ENCODE data around the gene PTTG1IP2. TPM values are rescaled to one million over a fixed set of nuclear protein-coding genes. Genes with fewer than 3 reads are reported as not detected.
A peak's percentile ranks its signal among the peaks of the same experiment; 100 is the strongest.
"Not testable (repeated sequence)": the region's sequence is repeated elsewhere in the genome, so short reads cannot be mapped to it uniquely, and the experiment has no call there.

PTTG1IP2 gene
- total RNA-seq, 4 donors from 2014 or later = not detected

GRCh38 chr7:90463151-90463628 lies 6.2 kb upstream of the PTTG1IP2 start:
- DNase-seq; H3K27me3 ChIP-seq; intact Hi-C loops (cut with DNase I; ENCODE audit: low total_unique reads); H3K9me3 ChIP-seq; H3K36me3 ChIP-seq: not testable (repeated sequence)
- peak overlapping the region; percentile 40 to 78 (median 52) for H3K27ac ChIP-seq
- TF ChIP-seq POLR2A (IDR thresholded peaks at IDR 0.05) (peak; percentile 18), CTCF (IDR thresholded peaks at IDR 0.05) (peak in 1 of 5 experiments; percentile 20), POLR2AphosphoS5 (IDR thresholded peaks at IDR 0.05) (peak in 1 of 3 donors; percentile 20)
- in situ Hi-C loops (cut with MboI; ENCODE audit: low pct_ligation_motif_present in 1 of 4, low pct_unique_long_range_greater_than_20kb in 1 of 4, low sequenced_read_pairs in 3 of 4) = loop anchor here in 3 of 4 donors (25.0 kb wide), 1 partner anchor 574 kb away; no protein-coding TSS in a partner anchor
- WGBS, 2 donors (ENCODE audit: low coverage in 1 of 2) = 22 to 29% methylated on average over 3 to 4 of the region's 4 CpGs
- H3K4me3 ChIP-seq = peak overlapping the region in 3 of 4 donors; percentile 18 to 42 (median 24)
- H3K4me1 ChIP-seq = peaks cover 0 to 29% (median 2%) of the 10 kb centered on the region in 4 donors

DNA sequence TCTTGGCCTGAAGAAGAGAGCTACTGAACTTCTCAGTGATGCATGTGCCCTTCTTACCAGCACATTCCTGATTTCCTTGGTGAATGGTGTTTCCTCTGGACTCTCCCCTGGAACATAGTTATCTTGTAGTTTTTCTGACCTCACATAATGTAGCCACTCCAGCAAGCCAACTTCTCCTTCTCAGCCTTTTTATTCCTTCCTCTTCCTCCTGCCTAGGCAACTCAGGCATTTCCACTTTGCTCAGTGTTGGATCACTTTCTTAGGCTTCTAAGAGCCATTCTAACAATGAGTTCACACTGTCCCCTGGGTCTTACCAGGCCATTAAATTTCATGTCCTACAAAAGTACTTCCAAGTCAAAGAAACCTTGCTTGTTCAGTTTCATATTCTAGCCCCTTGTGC lies 3.6 kb upstream of the PTTG1IP2 start:
- intact Hi-C loops (cut with DNase I; ENCODE audit: low total_unique reads) (no loop called here), in situ Hi-C loops (cut with MboI; ENCODE audit: low pct_ligation_motif_present in 1 of 4, low pct_unique_long_range_greater_than_20kb in 1 of 4, low sequenced_read_pairs in 3 of 4) (loop anchor here in 3 of 4 donors (25.0 kb wide), 1 partner anchor 571 kb away; no protein-coding TSS in a partner anchor)
- H3K9me3 ChIP-seq = peaks cover 0 to 4% of the 10 kb centered on the region in 2 donors
- H3K4me1 ChIP-seq = peaks cover 0 to 29% (median 2%) of the 10 kb centered on the region in 4 donors
- H3K27me3 ChIP-seq = no peaks in the 10 kb centered on the region
- no peak overlapping the region for H3K27ac ChIP-seq
- no peaks in the 10 kb centered on the region for H3K36me3 ChIP-seq
- H3K4me3 ChIP-seq = no peak overlapping the region
- TF ChIP-seq POLR2AphosphoS5 (IDR thresholded peaks at IDR 0.05) = no peak
- TF ChIP-seq EP300 (IDR thresholded peaks at IDR 0.05; ENCODE audit: low read depth) = no peak
- no peak for TF ChIP-seq CTCF (IDR thresholded peaks at IDR 0.05)
- no peak for TF ChIP-seq POLR2A (IDR thresholded peaks at IDR 0.05)
- DNase-seq = no peak

DNA sequence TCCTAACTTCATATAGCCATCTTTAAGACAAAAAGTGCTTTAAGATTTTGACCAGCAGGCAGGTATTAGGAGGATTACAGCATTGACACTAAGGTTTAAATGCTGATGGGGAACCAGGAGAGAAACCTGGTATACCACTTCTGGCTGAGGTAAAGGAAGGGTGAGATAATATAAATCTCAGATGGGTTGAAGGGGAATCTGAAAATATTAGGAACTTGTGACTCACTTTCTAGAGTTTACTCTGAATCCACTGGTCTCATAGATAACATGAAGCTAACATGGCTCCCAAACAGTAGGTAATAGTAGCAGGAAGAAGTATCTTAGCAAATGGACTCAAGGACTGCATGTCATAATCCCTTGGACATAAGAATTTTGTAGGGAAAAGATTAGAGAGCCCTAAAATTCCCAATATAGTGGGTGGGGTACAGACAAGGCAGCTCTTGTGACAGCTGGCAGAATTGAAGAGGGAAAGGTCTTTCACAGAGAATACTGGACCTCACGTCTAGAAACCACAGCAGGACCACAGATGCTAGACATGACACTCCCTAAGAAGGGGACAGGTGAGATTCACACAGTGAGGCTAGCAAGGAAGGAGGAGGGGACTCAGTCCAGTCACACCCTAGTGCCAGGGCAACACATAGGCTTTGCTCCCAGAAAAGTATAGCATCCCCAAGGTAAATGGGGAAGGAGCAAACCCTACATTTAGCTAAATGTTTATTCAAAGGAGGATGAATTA lies 3.5 kb downstream of the PTTG1IP2 start:
- DNase-seq = no peak
- H3K27me3 ChIP-seq = no peaks in the 10 kb centered on the region
- no peaks in the 10 kb centered on the region for H3K9me3 ChIP-seq
- WGBS, 2 donors (ENCODE audit: low coverage in 1 of 2) = 70% methylated on average over 1 of the region's 1 CpG; no CpG with 5 or more reads in 1 of the 2 donors
- TF ChIP-seq POLR2AphosphoS5 (IDR thresholded peaks at IDR 0.05) (no peak), EP300 (IDR thresholded peaks at IDR 0.05; ENCODE audit: low read depth) (no peak)
- no peak overlapping the region for H3K4me3 ChIP-seq
- intact Hi-C loops (cut with DNase I; ENCODE audit: low total_unique reads) (no loop called here), in situ Hi-C loops (cut with MboI; ENCODE audit: low pct_ligation_motif_present in 1 of 4, low pct_unique_long_range_greater_than_20kb in 1 of 4, low sequenced_read_pairs in 3 of 4) (loop anchor here in 3 of 4 donors (25.0 kb wide), 1 partner anchor 564 kb away; no protein-coding TSS in a partner anchor)
- no peaks in the 10 kb centered on the region for H3K36me3 ChIP-seq
- H3K4me1 ChIP-seq = no peaks in the 10 kb centered on the region
- H3K27ac ChIP-seq = no peak overlapping the region

DNA sequence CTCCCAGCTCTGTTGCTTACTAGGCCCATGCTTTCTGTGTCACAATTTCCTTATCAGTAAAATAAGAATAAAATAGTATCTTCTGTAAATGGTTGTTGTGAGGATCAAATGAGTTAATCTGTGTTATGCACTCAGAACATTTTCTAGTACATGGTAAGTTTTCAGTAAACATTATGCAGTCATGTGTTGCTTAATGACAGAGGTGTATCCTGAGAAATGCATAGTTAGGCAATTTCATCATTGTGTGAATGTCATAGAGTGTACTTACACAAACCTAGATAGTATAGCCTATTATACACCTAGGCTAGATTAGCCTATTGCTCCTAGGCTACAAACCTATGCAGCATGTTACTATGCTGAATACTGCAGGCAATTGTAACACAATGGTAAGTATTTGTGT lies 4.4 kb downstream of the PTTG1IP2 start:
- Histone ChIP-seq H3K27me3 (no peaks in the 10 kb centered on the region), H3K4me3 (no peak overlapping the region), H3K9me3 (no peaks in the 10 kb centered on the region), H3K4me1 (no peaks in the 10 kb centered on the region), H3K36me3 (no peaks in the 10 kb centered on the region), H3K27ac (no peak overlapping the region)
- in situ Hi-C loops (cut with MboI; ENCODE audit: low pct_ligation_motif_present in 1 of 4, low pct_unique_long_range_greater_than_20kb in 1 of 4, low sequenced_read_pairs in 3 of 4) = loop anchor here in 3 of 4 donors (25.0 kb wide), 1 partner anchor 563 kb away; no protein-coding TSS in a partner anchor
- no peak for DNase-seq
- intact Hi-C loops (cut with DNase I; ENCODE audit: low total_unique reads) = no loop called here
- TF ChIP-seq EP300 (IDR thresholded peaks at IDR 0.05; ENCODE audit: low read depth) = no peak
- TF ChIP-seq CTCF (IDR thresholded peaks at IDR 0.05) = no peak
- no peak for TF ChIP-seq POLR2AphosphoS5 (IDR thresholded peaks at IDR 0.05)
- TF ChIP-seq POLR2A (IDR thresholded peaks at IDR 0.05) = no peak
